ENCODE results near the gene VPS13C.

GRCh38 chr15:62054979-62055378 lies 5.3 kb downstream of the VPS13C start:
- no peak for TF ChIP-seq NR3C1 (IDR thresholded peaks at IDR 0.05)
- no peak for TF ChIP-seq CTCF (IDR thresholded peaks at IDR 0.05)
- TF ChIP-seq ELK1 (IDR thresholded peaks at IDR 0.05; ENCODE audit: low read depth, low read length), result no peak
- no peak for TF ChIP-seq POLR2AphosphoS2 (conservative IDR thresholded peaks at IDR 0.05; ENCODE audit: low read length)
- TF ChIP-seq, protein P1, sequence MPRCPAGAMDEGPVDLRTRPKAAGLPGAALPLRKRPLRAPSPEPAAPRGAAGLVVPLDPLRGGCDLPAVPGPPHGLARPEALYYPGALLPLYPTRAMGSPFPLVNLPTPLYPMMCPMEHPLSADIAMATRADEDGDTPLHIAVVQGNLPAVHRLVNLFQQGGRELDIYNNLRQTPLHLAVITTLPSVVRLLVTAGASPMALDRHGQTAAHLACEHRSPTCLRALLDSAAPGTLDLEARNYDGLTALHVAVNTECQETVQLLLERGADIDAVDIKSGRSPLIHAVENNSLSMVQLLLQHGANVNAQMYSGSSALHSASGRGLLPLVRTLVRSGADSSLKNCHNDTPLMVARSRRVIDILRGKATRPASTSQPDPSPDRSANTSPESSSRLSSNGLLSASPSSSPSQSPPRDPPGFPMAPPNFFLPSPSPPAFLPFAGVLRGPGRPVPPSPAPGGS (IDR thresholded peaks at IDR 0.05), result no peak
- TF ChIP-seq RNF2 (IDR thresholded peaks at IDR 0.05; ENCODE audit: borderline replicate concordance, low read depth), result no peak

Data from A549 (cell line).